HepG2 (cell line): ENCODE measurements around the gene KLHL17. TPM values are rescaled to one million over a fixed set of nuclear protein-coding genes. Genes with fewer than 3 reads are reported as not detected.

ENCODE experiments used
- CERS6 ChIP-seq: sonication (generic); formaldehyde crosslinking; IDR thresholded peaks from 2 replicates; pipeline ENCODE4 v1.5.0; 2020; ENCODE audit warnings: missing genetic modification reagents
- HNF4G ChIP-seq, 2 experiments: sonication (generic) in 1 of 2; formaldehyde crosslinking in 1 of 2; IDR thresholded peaks; 2 replicates each; pipeline versions ENCODE4 v1.4.0 to v1.6.1; 2011 to 2020; ENCODE audit warnings: borderline replicate concordance in 2 of 2, low read depth in 2 of 2, mild to moderate bottlenecking in 2 of 2, low read length in 1 of 2, missing genetic modification reagents in 1 of 2, moderate library complexity in 1 of 2
- IKZF5 ChIP-seq: IDR thresholded peaks from 2 replicates; pipeline ENCODE4 v1.6.1; 2018; ENCODE audit warnings: missing genetic modification reagents, mild to moderate bottlenecking, missing compliant biosample characterization
- NR2F2 ChIP-seq: IDR thresholded peaks from 2 replicates; pipeline ENCODE4 v1.6.1; 2012; ENCODE audit warnings: low read depth, inconsistent platforms, borderline replicate concordance
- NRL ChIP-seq: sonication (generic); formaldehyde crosslinking; IDR thresholded peaks from 2 replicates; pipeline ENCODE4 v1.5.0; 2020; ENCODE audit warnings: missing genetic modification reagents, mild to moderate bottlenecking, moderate library complexity, borderline replicate concordance
- SATB2 ChIP-seq: sonication (generic); formaldehyde crosslinking; IDR thresholded peaks from 2 replicates; pipeline ENCODE4 v1.5.0; 2020; ENCODE audit warnings: missing genetic modification reagents
- SMYD3 ChIP-seq: sonication (generic); formaldehyde crosslinking; IDR thresholded peaks from 2 replicates; pipeline ENCODE4 v1.8.1; 2023; ENCODE audit warnings: mild to moderate bottlenecking, missing genetic modification reagents
- TEF ChIP-seq: sonication (generic); formaldehyde crosslinking; IDR thresholded peaks from 2 replicates; pipeline ENCODE4 v1.5.0; 2020; ENCODE audit warnings: missing genetic modification reagents
- ZBTB43 ChIP-seq: sonication (generic); formaldehyde crosslinking; conservative IDR thresholded peaks from 2 replicates; pipeline ENCODE4 v1.4.0; 2020; ENCODE audit warnings: missing genetic modification reagents
- ZHX1 ChIP-seq: sonication (generic); formaldehyde crosslinking; IDR thresholded peaks from 2 replicates; pipeline ENCODE4 v1.8.1; 2022; ENCODE audit warnings: low read depth, mild to moderate bottlenecking, missing genetic modification reagents
- ZNF546 ChIP-seq: sonication (generic); formaldehyde crosslinking; conservative IDR thresholded peaks from 2 replicates; pipeline ENCODE4 v1.8.1; 2023; ENCODE audit warnings: mild to moderate bottlenecking, missing genetic modification reagents
- ZNF703 ChIP-seq: sonication (generic); formaldehyde crosslinking; IDR thresholded peaks from 2 replicates; pipeline ENCODE4 v1.5.1; 2020; ENCODE audit warnings: missing genetic modification reagents, mild to moderate bottlenecking, moderate library complexity, borderline replicate concordance
- polyA plus RNA-seq, 8 experiments: library from polyadenylated mRNA; depleted of rRNA in 3 of 8; stranded (reverse) in 7 of 8; unstranded in 1 of 8; fragments of >200 nt; fragmentation: Illumina TruSeq in 4 of 8; extraction: Trizol in 4 of 8; gene quantifications; 2 replicates each; pipeline versions ENCODE4 v1.2.1 to v1.2.3, GENCODE V29; 2011 to 2016; ENCODE audit warnings: low read depth in 4 of 8, missing spikeins in 1 of 8, mixed read lengths in 1 of 8; ENCODE audit not compliant: insufficient read depth in 1 of 8
- total RNA-seq, 5 experiments: library from RNA; depleted of rRNA; stranded (reverse); fragments of >200 nt; fragmentation: Illumina TruSeq; extraction: Trizol; gene quantifications; 2 replicates each; pipeline ENCODE4 v1.2.3, GENCODE V29; 2016; ENCODE audit warnings: low read depth in 1 of 5
- TF ChIP-seq, protein P1 (sequence below): sonication (generic); formaldehyde crosslinking; IDR thresholded peaks from 2 replicates; pipeline ENCODE4 v1.4.0; 2020; ENCODE audit warnings: missing genetic modification reagents, borderline replicate concordance
- TF ChIP-seq, protein P2 (sequence below): sonication (generic); formaldehyde crosslinking; IDR thresholded peaks from 2 replicates; pipeline ENCODE4 v1.5.0; 2020; ENCODE audit warnings: missing genetic modification reagents

KLHL17 gene
- total and polyA plus RNA-seq, 2 of the 13 experiments (the other 11 are each of a cell fraction or from before 2014, with no cell fraction given), result 9.3 to 24.7 TPM

DNA sequence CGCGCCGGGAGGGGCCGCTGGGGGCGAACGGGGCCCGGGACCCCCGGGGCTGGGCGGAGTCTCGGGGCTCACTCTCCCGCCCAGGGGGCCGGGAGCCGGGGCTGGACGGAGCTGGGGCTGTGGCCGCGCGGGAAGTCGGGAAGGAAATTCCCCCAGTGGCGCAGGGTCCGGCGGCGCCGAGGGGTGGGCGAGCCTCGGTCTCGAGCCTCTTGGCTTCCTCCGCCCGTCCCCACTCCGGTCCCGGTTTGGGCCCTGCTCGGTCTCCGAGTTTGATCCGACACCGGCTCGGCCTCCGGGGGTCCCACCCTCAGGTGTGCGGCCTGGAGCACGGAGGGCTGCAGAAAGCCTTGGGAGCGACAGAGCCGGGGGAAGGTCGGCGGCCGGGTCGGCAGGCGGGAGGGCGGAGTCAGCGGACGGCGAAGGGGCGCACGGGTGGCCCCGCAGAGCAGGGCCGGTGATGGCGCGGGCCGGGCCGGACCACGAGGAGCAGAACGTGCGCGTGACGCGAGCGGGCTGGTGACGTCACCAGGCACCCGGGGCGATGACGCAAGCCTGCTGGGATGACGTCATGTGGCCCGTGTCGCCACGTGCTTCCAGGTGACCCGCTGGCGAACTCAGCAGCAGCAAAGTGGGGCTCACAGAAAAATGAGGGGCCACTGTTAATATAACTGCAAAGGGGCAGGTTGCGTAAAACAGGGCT, 40.1 kb downstream of the KLHL17 start (continued):
- TF ChIP-seq, protein P1, sequence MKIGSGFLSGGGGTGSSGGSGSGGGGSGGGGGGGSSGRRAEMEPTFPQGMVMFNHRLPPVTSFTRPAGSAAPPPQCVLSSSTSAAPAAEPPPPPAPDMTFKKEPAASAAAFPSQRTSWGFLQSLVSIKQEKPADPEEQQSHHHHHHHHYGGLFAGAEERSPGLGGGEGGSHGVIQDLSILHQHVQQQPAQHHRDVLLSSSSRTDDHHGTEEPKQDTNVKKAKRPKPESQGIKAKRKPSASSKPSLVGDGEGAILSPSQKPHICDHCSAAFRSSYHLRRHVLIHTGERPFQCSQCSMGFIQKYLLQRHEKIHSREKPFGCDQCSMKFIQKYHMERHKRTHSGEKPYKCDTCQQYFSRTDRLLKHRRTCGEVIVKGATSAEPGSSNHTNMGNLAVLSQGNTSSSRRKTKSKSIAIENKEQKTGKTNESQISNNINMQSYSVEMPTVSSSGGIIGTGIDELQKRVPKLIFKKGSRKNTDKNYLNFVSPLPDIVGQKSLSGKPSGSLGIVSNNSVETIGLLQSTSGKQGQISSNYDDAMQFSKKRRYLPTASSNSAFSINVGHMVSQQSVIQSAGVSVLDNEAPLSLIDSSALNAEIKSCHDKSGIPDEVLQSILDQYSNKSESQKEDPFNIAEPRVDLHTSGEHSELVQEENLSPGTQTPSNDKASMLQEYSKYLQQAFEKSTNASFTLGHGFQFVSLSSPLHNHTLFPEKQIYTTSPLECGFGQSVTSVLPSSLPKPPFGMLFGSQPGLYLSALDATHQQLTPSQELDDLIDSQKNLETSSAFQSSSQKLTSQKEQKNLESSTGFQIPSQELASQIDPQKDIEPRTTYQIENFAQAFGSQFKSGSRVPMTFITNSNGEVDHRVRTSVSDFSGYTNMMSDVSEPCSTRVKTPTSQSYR (CRISPR knock-in tag), result peak; percentile 70
- peak; percentile 100 for TF ChIP-seq ZHX1 (CRISPR knock-in tag)
- TF ChIP-seq TEF (CRISPR knock-in tag), result no peak; the same call in 1 of the 2 replicates
- peak; percentile 69; the same call in 1 of the 2 replicates for TF ChIP-seq ZNF703
- TF ChIP-seq SATB2 (CRISPR knock-in tag), result peak; percentile 69
- TF ChIP-seq CERS6 (CRISPR knock-in tag), result peak; percentile 51; the same call in 1 of the 2 replicates
- no peak for TF ChIP-seq HNF4G (IDR thresholded peaks at IDR 0.05; ENCODE audit: borderline replicate concordance, low read depth, low read length)
- TF ChIP-seq HNF4G (CRISPR knock-in tag; IDR thresholded peaks at IDR 0.05; ENCODE audit: borderline replicate concordance, low read depth), result no peak
- TF ChIP-seq, protein P2, sequence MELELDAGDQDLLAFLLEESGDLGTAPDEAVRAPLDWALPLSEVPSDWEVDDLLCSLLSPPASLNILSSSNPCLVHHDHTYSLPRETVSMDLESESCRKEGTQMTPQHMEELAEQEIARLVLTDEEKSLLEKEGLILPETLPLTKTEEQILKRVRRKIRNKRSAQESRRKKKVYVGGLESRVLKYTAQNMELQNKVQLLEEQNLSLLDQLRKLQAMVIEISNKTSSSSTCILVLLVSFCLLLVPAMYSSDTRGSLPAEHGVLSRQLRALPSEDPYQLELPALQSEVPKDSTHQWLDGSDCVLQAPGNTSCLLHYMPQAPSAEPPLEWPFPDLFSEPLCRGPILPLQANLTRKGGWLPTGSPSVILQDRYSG (CRISPR knock-in tag), result 0 out of 2 replicates have a peak, but pooled peaks have one; percentile 78
- TF ChIP-seq ZNF546 (CRISPR knock-in tag), result 0 out of 2 replicates have a peak, but pooled peaks have one; percentile 80
- peak; percentile 83 for TF ChIP-seq IKZF5 (CRISPR knock-in tag)
- peak; percentile 34 for TF ChIP-seq ZBTB43 (CRISPR knock-in tag)
- TF ChIP-seq SMYD3, result no peak
- peak; percentile 70; the same call in 1 of the 2 replicates for TF ChIP-seq NRL
- TF ChIP-seq NR2F2, result no peak
